Astrocyte (in vitro differentiated cells and primary cell): ENCODE measurements around the gene AHNAK2. TPM values are rescaled to one million over a fixed set of nuclear protein-coding genes. Genes with fewer than 3 reads are reported as not detected.

ENCODE experiments used
- DNase-seq: peaks from one replicate; pipeline ENCODE4 v3.0.0-alpha.2; 2010; ENCODE audit warnings: low read depth
- FAIRE-seq: peaks from 2 replicates; lab custom pipeline; 2011; peaks lifted over from hg19 to GRCh38; lab: Jason Lieb, UNC
- H2AFZ ChIP-seq: 2 replicates; pipeline ENCODE4 v1.6.0; 2012; ENCODE audit warnings: low read depth, low read length, inconsistent platforms
- H3K27ac ChIP-seq: 2 replicates; pipeline ENCODE4 v1.5.1; 2011; ENCODE audit warnings: low read depth, low read length, inconsistent platforms
- H3K27me3 ChIP-seq: 2 replicates; pipeline ENCODE4 v1.6.0; 2011; ENCODE audit warnings: low read length, inconsistent platforms; ENCODE audit not compliant: insufficient read depth
- H3K36me3 ChIP-seq: 2 replicates; pipeline ENCODE4 v1.5.1; 2011; ENCODE audit warnings: low read length, inconsistent platforms; ENCODE audit not compliant: insufficient read depth
- H3K4me1 ChIP-seq: 2 replicates; pipeline ENCODE4 v1.5.1; 2011; ENCODE audit warnings: low read length, inconsistent platforms; ENCODE audit not compliant: insufficient read depth
- H3K4me2 ChIP-seq: 2 replicates; pipeline ENCODE4 v1.6.0; 2012; ENCODE audit warnings: low read length, inconsistent platforms
- H3K4me3 ChIP-seq: 2 replicates; pipeline ENCODE4 v1.5.1; 2011; ENCODE audit warnings: low read depth, mild to moderate bottlenecking, low read length, inconsistent platforms; ENCODE audit not compliant: insufficient read depth
- H3K79me2 ChIP-seq: 2 replicates; pipeline ENCODE4 v1.6.0; 2012; ENCODE audit warnings: mild to moderate bottlenecking, low read length, inconsistent platforms; ENCODE audit not compliant: insufficient read depth
- H3K9ac ChIP-seq: 2 replicates; pipeline ENCODE4 v1.6.0; 2012; ENCODE audit warnings: mild to moderate bottlenecking, low read length, inconsistent platforms
- H3K9me3 ChIP-seq: 2 replicates; pipeline ENCODE4 v1.5.1; 2012; ENCODE audit warnings: low read depth, mild to moderate bottlenecking, low read length, inconsistent platforms; ENCODE audit not compliant: insufficient read depth
- H4K20me1 ChIP-seq: 2 replicates; pipeline ENCODE4 v1.6.0; 2012; ENCODE audit warnings: low read length, inconsistent platforms; ENCODE audit not compliant: insufficient read depth
- H3K27ac Mint-ChIP-seq: one replicate; pipeline ENCODE4 v1.8.0; 2021; ENCODE audit warnings: mild to moderate bottlenecking, mixed read lengths; ENCODE audit not compliant: unreplicated experiment
- H3K27me3 Mint-ChIP-seq: one replicate; pipeline ENCODE4 v1.8.0; 2021; ENCODE audit warnings: low read depth, mixed read lengths; ENCODE audit not compliant: unreplicated experiment
- H3K36me3 Mint-ChIP-seq: one replicate; pipeline ENCODE4 v1.8.0; 2021; ENCODE audit warnings: low read depth, mixed read lengths; ENCODE audit not compliant: unreplicated experiment
- H3K4me1 Mint-ChIP-seq: one replicate; pipeline ENCODE4 v1.8.0; 2021; ENCODE audit warnings: low read depth, mixed read lengths; ENCODE audit not compliant: unreplicated experiment
- H3K4me3 Mint-ChIP-seq: one replicate; pipeline ENCODE4 v1.8.0; 2021; ENCODE audit warnings: mild to moderate bottlenecking, moderate library complexity, mixed read lengths; ENCODE audit not compliant: unreplicated experiment
- H3K9me3 Mint-ChIP-seq: one replicate; pipeline ENCODE4 v1.8.0; 2021; ENCODE audit warnings: mild to moderate bottlenecking, mixed read lengths; ENCODE audit not compliant: unreplicated experiment
- CTCF ChIP-seq: IDR thresholded peaks from 2 replicates; pipeline ENCODE4 v1.5.1; 2011; ENCODE audit warnings: low read depth, mild to moderate bottlenecking, inconsistent platforms, low read length, moderate library complexity; ENCODE audit not compliant: insufficient read depth
- EZH2 ChIP-seq: IDR thresholded peaks from 2 replicates; pipeline ENCODE4 v1.6.1; 2012; ENCODE audit warnings: mild to moderate bottlenecking, low read length, inconsistent platforms; ENCODE audit not compliant: insufficient read depth
- total RNA-seq: library from RNA; stranded (reverse); gene quantifications from 2 replicates; pipeline ENCODE4 v1.2.1, GENCODE V29; 2021

Gene AHNAK2
- total RNA-seq, 1 donor from 2014 or later = 44.7 TPM

GRCh38 chr14:105007593-105008264 lies 29.6 kb upstream of the AHNAK2 start:
- Histone ChIP-seq H3K9me3 (no peaks in the 10 kb centered on the region), H2AFZ (no peak overlapping the region), H3K4me3 (no peak overlapping the region), H4K20me1 (peaks cover 52% of the 10 kb centered on the region), H3K9ac (no peak overlapping the region), H3K4me2 (no peak overlapping the region), H3K79me2 (peaks cover 51% of the 10 kb centered on the region), H3K27me3 (no peaks in the 10 kb centered on the region), H3K4me1 (no peaks in the 10 kb centered on the region), H3K36me3 (peaks cover 20% of the 10 kb centered on the region), H3K27ac (no peak overlapping the region)
- no peak for TF ChIP-seq CTCF
- TF ChIP-seq EZH2 = no peak
- Mint-ChIP-seq H3K27me3 (no peaks in the 10 kb centered on the region), H3K4me1 (no peaks in the 10 kb centered on the region), H3K36me3 (peaks cover 2% of the 10 kb centered on the region), H3K27ac (no peak overlapping the region), H3K9me3 (no peaks in the 10 kb centered on the region), H3K4me3 (no peak overlapping the region)
- FAIRE-seq (no peak), DNase-seq (no peak)

GRCh38 chr14:105006831-105007592 lies 28.8 kb upstream of the AHNAK2 start:
- Histone ChIP-seq H3K9ac (no peak overlapping the region), H3K36me3 (peaks cover 20% of the 10 kb centered on the region), H2AFZ (no peak overlapping the region), H3K4me1 (no peaks in the 10 kb centered on the region), H3K79me2 (peaks cover 44% of the 10 kb centered on the region), H3K27me3 (no peaks in the 10 kb centered on the region), H3K4me3 (no peak overlapping the region), H3K27ac (no peak overlapping the region), H4K20me1 (peaks cover 46% of the 10 kb centered on the region), H3K4me2 (no peak overlapping the region), H3K9me3 (no peaks in the 10 kb centered on the region)
- no peaks in the 10 kb centered on the region for H3K27me3 Mint-ChIP-seq
- H3K4me3 Mint-ChIP-seq = no peak overlapping the region
- FAIRE-seq (no peak), DNase-seq (no peak)
- H3K27ac Mint-ChIP-seq = no peak overlapping the region
- H3K4me1 Mint-ChIP-seq = no peaks in the 10 kb centered on the region
- H3K9me3 Mint-ChIP-seq = no peaks in the 10 kb centered on the region
- H3K36me3 Mint-ChIP-seq = peaks cover 2% of the 10 kb centered on the region
- TF ChIP-seq EZH2 (no peak), CTCF (no peak)
